ENCODE measurements around the gene ACTL7B.

- TF ChIP-seq PKNOX1 (IDR thresholded peaks at IDR 0.05) (no peak), BHLHE40 (IDR thresholded peaks at IDR 0.05; ENCODE audit: borderline replicate concordance) (no peak), ARNT (IDR thresholded peaks at IDR 0.05) (no peak), CTBP1 (IDR thresholded peaks at IDR 0.05; ENCODE audit: borderline replicate concordance) (no peak), SP1 (IDR thresholded peaks at IDR 0.05) (no peak), L3MBTL2 (conservative IDR thresholded peaks at IDR 0.05) (no peak), NFRKB (IDR thresholded peaks at IDR 0.05) (no peak), FOXM1 (IDR thresholded peaks at IDR 0.05; ENCODE audit: borderline replicate concordance) (no peak), ELF4 (IDR thresholded peaks at IDR 0.05) (no peak), ZNF384 (IDR thresholded peaks at IDR 0.05) (no peak), SUZ12 (IDR thresholded peaks at IDR 0.05) (no peak)
These were observed 4.6 kb downstream of the ACTL7B start for GRCh38 chr9:108851138-108851537.

Measured in HEK293T (cell line).